Measurements from ENCODE around the gene DOCK3.

DNA sequence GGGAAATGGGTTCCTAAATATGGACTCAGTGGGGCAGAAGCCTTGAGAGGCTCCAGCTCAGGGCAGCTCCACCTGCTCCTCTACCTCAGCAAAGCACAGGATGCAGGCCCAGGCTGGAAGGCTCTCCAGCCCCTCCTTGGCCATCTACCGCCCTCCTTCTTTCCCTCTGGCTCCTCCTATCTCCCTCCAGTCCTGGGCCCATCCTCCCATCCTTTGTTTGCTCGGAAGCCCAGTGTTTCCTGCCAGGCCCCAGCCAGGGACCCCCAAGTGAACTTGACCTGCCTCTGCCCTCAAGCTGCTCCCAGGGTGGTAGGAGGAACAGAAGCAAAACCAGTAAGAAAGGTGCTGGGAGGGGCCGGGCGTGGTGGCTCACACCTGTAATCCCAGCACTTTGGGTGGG, 37.7 kb upstream of the DOCK3 start:
- no peak for TF ChIP-seq EZH2phosphoT487 (IDR thresholded peaks at IDR 0.05; ENCODE audit: low read depth)
- TF ChIP-seq, protein P1, sequence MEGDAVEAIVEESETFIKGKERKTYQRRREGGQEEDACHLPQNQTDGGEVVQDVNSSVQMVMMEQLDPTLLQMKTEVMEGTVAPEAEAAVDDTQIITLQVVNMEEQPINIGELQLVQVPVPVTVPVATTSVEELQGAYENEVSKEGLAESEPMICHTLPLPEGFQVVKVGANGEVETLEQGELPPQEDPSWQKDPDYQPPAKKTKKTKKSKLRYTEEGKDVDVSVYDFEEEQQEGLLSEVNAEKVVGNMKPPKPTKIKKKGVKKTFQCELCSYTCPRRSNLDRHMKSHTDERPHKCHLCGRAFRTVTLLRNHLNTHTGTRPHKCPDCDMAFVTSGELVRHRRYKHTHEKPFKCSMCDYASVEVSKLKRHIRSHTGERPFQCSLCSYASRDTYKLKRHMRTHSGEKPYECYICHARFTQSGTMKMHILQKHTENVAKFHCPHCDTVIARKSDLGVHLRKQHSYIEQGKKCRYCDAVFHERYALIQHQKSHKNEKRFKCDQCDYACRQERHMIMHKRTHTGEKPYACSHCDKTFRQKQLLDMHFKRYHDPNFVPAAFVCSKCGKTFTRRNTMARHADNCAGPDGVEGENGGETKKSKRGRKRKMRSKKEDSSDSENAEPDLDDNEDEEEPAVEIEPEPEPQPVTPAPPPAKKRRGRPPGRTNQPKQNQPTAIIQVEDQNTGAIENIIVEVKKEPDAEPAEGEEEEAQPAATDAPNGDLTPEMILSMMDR (IDR thresholded peaks at IDR 0.05; ENCODE audit: low read depth, low read length) = no peak
